GM12874 (cell line): ENCODE measurements around the gene ATXN1L.

Experiments used
- CTCF ChIP-seq: IDR thresholded peaks from 2 replicates; pipeline ENCODE4 v1.5.1; 2011; ENCODE audit warnings: low read depth, mild to moderate bottlenecking, control low read depth, low read length, moderate library complexity; ENCODE audit not compliant: insufficient read depth

Gene ATXN1L

GRCh38 chr16:71848622-71849021, 2.8 kb downstream of the ATXN1L start:
- no peak for TF ChIP-seq CTCF

GRCh38 chr16:71851746-71852145, 6.0 kb downstream of the ATXN1L start:
- no peak for TF ChIP-seq CTCF

GRCh38 chr16:71852158-71852557, 6.4 kb downstream of the ATXN1L start:
- no peak for TF ChIP-seq CTCF

GRCh38 chr16:71852561-71852960, 6.8 kb downstream of the ATXN1L start:
- TF ChIP-seq CTCF: no peak

- TF ChIP-seq CTCF: no peak
Measured at GRCh38 chr16:71853413-71853812, 7.6 kb downstream of the ATXN1L start.

- TF ChIP-seq CTCF: no peak
Measured at GRCh38 chr16:71854369-71854948, 8.7 kb downstream of the ATXN1L start.

GRCh38 chr16:71855937-71856662, 10.3 kb downstream of the ATXN1L start:
- no peak for TF ChIP-seq CTCF
